ENCODE data around the gene SFXN1.
"Not testable (repeated sequence)": the region's sequence is repeated elsewhere in the genome, so short reads cannot be mapped to it uniquely, and the experiment has no call there.

Gene SFXN1

DNA sequence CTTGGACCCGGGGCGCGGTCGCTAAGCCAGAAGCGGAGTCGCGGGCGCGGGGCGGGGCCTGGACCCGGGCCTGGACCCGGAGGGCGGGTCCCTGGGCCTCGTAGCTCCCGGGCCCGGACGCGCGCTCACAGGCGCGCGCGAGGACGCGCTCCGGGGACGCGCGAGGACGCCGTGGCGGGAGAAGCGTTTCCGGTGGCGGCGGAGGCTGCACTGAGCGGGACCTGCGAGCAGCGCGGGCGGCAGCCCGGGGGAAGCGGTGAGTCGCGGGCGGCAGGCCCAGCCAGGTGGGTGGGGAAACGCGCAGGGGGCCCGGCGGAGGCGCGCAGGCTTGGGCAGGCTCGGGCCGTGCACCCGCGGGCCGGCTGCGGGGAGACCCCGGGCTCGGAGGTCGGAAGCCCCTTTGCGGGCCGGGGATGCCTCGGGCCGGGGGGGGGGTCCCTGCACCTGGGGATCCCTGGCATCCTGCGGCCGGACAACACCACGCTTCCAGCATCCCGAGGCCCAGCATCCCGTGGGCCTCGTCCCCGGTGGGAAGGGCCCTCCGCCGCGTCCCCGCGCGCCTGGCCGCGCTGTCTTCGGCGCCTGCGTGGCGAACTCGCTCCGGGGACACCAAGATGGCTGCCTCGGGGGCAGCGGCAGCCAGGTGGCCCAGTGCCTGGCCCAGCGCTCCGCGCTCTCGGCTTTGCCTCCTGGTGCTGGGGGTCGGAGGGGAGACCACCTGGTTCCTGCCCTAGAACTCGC is at the start of gene SFXN1:
Gene SFXN1 (plus strand): TSS at position 177 of the 741 bp plus-strand sequence. CDS start 13,544 bp downstream, outside the sequence.
- no peak for DNase-seq

- DNase-seq: no peak
These were observed 43.6 kb upstream of the SFXN1 start for GRCh38 chr5:175434800-175435199.

DNA sequence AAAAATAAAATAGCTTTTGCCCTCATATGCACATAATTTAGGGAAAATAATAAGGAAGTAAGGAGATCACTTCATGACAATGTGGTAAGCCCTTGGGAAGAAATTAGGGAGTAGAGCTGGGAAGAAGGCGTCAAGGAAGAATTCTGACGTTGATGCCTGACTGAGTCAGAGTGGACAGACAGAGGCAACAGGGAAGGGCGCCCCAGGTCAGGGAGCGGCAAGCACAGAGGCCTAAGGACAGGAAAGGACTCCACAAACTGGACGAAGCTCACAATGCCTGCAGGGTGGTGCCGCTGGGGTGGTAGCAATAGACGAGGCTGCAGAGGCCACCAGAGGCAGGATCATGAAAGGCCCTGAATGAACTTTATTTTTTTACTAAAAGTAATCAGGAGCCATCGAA is 42.0 kb upstream of the SFXN1 start:
- DNase-seq: no peak

GRCh38 chr5:175438234-175438857 is 40.0 kb upstream of the SFXN1 start:
- no peak for DNase-seq

- DNase-seq: no peak
These were observed 34.8 kb upstream of the SFXN1 start for GRCh38 chr5:175443514-175444059.

GRCh38 chr5:175444060-175444904 is 34.1 kb upstream of the SFXN1 start, which contains the start of gene DRD1:
Gene DRD1 (minus strand): TSS chr5:175444182. CDS start chr5:175443099, 1,083 bp downstream.
- DNase-seq: no peak

DNA sequence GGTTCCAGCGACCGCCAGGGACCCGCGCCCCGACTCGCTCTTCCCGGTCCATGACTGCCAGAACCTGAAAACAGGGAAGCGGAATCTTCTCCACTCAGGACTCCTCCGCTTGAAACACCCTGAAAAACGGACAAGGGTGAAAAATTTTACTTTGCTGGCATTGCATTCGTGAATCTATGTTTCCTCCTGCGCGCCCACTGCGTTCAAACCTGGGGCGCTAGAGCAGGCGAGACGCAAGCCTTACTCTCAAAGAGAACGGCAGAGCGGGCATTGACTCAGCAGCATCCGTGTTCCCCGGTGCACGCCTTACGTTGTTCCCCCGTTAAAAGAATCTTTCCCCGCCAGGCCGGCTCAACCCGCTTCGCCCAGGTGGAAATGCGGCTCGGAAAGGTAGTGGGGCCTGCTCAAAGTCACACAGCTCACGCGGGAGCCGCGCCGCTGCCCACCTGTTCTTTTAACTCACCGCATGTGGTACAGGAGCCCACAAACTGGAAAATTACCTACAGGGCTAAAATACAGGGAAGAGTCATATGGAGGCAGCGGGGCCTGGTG is 33.4 kb upstream of the SFXN1 start:
- DNase-seq: no peak

GRCh38 chr5:175446378-175446777 is 32.0 kb upstream of the SFXN1 start:
- DNase-seq: not testable (repeated sequence)

GRCh38 chr5:175447571-175447970 is 30.8 kb upstream of the SFXN1 start:
- no peak for DNase-seq

- no peak for DNase-seq
These were observed 30.1 kb upstream of the SFXN1 start for GRCh38 chr5:175448276-175448675.

DNA sequence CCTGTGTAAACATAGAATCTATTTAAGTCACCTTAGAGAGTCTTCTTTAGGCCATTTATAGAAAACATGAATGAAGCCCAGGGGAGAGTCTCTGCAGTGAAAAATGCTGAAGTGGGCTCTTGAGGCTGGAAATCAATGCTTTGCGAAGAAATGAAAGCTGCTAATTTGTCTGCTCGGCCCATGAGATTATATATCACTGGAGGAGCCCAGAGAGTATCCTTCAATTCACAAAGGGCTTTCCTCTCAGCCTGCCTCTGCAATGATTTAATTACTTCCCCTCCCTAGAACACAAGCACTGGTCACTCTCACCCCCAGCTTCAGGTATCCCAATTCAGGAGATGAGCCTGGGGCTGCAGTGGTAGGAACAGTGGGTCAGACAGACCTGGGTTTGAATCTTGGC is 26.2 kb upstream of the SFXN1 start:
- DNase-seq: no peak

GRCh38 chr5:175454338-175454737 is 24.0 kb upstream of the SFXN1 start:
- DNase-seq: not testable (repeated sequence)

- DNase-seq: no peak
These were observed 22.1 kb upstream of the SFXN1 start for GRCh38 chr5:175456105-175456742.

- no peak for DNase-seq
These were observed 20.9 kb upstream of the SFXN1 start for GRCh38 chr5:175457466-175457865.

- no peak for DNase-seq
These were observed 18.2 kb upstream of the SFXN1 start for GRCh38 chr5:175460126-175460525.

- DNase-seq: no peak
These were observed 17.8 kb upstream of the SFXN1 start for GRCh38 chr5:175460552-175460951.

DNA sequence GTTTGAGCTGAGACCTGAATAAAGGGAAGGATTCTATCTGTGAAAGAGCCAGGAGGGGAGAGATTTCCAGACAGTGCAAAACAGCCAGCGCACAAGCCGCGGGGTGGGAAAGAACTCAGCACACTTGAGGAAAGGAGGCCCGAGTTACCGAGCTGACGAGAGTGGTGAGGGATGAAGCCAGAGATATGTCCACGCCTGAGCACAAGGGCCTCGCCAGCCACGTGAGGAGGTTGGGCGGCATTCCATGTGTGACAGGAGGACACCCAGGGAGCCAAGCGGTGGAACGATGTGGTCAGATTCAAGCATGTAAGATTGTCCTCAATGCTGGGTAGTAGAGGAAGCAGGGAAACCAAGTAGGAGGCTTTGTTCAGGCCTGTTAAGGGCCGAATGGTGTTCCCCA is 17.0 kb upstream of the SFXN1 start:
- DNase-seq: no peak

DNA sequence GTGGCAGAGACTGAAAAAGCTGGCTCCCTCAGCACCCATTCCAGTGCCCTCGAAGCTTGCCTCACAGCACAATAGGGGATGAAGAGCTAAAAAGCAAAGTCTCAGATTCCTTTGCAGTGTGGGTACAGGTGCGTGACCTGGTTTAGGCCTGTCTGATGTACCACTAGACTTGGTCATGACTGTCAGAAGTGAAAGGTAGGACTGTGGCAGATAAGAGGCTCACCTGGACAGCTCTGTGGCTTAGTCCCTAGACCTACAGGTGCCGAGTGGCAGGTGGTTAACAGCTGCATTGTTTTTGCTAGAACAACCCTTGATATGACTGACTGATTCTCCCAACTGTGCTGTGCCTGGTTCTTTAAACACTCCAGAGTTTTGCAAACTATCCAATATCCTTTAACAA is 14.7 kb upstream of the SFXN1 start:
- DNase-seq: no peak

- no peak for DNase-seq
These were observed 14.1 kb upstream of the SFXN1 start for GRCh38 chr5:175464074-175464941.

DNA sequence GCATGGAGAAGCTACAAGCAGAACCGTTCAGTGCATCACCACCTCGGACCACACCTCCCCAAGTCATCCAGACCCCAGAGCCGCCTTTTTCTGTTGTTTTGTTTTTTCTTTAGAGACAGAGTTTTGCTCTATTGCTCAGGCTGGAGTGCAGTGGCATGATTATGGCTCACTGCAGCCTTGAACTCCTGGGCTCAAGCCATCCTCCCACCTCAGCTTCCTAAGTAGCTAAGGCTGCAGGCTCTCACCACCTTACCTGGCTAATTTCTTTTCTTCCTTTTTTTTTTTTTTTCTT is 13.5 kb upstream of the SFXN1 start:
- DNase-seq: no peak

GRCh38 chr5:175465282-175465681 is 13.1 kb upstream of the SFXN1 start:
- DNase-seq: no peak

All from NCI-H1417 treated with DMSO at 0.1 percent for 48 hours (cell line).